ENCODE data around the gene FRAS1. TPM values are rescaled to one million over a fixed set of nuclear protein-coding genes. Genes with fewer than 3 reads are reported as not detected.
"Not testable (repeated sequence)": the region's sequence is repeated elsewhere in the genome, so short reads cannot be mapped to it uniquely, and the experiment has no call there.

FRAS1 gene
- total and polyA plus RNA-seq, 12 donors = 0.20 to 2.3 (median 0.84) TPM

DNA sequence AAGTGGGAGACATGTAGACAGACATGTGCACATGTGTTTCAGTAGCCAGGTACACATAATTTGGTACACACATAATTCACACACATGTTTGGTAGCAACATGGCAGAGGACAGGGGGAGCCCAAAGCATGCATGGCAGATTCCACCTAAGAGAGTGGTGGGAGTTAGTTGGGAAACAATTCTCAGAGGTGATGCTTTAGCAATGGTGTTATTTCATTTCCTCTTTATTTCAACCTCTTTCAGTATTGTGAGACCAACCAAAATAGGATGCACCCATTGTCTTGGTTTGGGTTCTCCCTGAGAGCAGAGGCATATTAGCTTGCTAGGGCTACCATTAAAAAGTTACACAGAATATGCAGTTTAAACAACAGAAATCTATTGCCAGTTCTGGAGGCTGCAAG is 402.2 kb downstream of the FRAS1 start:
- no peaks in the 10 kb centered on the region for H3K4me1 ChIP-seq (replicated peaks in 1 of 2)
- H3K36me3 ChIP-seq (replicated peaks in 1 of 2) = no peaks in the 10 kb centered on the region
- H3K4me3 ChIP-seq = no peak overlapping the region
- H3K27ac ChIP-seq = no peak overlapping the region
- no peaks in the 10 kb centered on the region for H3K27me3 ChIP-seq
- TF ChIP-seq, protein P1, sequence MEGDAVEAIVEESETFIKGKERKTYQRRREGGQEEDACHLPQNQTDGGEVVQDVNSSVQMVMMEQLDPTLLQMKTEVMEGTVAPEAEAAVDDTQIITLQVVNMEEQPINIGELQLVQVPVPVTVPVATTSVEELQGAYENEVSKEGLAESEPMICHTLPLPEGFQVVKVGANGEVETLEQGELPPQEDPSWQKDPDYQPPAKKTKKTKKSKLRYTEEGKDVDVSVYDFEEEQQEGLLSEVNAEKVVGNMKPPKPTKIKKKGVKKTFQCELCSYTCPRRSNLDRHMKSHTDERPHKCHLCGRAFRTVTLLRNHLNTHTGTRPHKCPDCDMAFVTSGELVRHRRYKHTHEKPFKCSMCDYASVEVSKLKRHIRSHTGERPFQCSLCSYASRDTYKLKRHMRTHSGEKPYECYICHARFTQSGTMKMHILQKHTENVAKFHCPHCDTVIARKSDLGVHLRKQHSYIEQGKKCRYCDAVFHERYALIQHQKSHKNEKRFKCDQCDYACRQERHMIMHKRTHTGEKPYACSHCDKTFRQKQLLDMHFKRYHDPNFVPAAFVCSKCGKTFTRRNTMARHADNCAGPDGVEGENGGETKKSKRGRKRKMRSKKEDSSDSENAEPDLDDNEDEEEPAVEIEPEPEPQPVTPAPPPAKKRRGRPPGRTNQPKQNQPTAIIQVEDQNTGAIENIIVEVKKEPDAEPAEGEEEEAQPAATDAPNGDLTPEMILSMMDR (IDR thresholded peaks at IDR 0.05) = no peak
- TF ChIP-seq POLR2A (IDR thresholded peaks at IDR 0.05) = no peak
- DNase-seq = no peak
- intact Hi-C loops (cut with DNase I) = no loop called here
- H3K9me3 ChIP-seq (replicated peaks in 1 of 3) = no peaks in the 10 kb centered on the region

DNA sequence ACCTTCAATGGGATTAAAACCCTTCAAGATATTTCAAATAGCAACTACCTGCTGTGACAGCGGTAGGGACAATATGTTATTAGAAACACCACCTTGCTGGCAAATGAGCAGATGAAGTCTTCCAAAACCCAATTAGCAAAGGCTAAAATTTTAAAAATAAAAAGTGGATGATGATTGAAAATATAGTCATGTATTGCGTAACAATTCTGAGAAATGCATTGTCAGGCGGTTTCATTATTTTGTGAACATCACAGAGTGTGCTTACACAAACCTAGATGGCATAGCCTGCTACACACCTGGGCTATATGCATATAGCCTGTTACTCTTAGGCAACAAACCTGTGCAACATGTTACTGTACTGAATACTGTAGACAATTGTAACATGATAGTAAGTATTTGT is 403.2 kb downstream of the FRAS1 start:
- Histone ChIP-seq H3K9me3 (replicated peaks in 1 of 3) (no peaks in the 10 kb centered on the region), H3K4me1 (replicated peaks in 1 of 2) (no peaks in the 10 kb centered on the region), H3K27me3 (no peaks in the 10 kb centered on the region), H3K36me3 (replicated peaks in 1 of 2) (no peaks in the 10 kb centered on the region), H3K27ac (no peak overlapping the region), H3K4me3 (no peak overlapping the region)
- DNase-seq = no peak
- WGBS, 4 donors = 88 to 94% (median 93%) methylated on average over 3 of the region's 3 CpGs
- TF ChIP-seq POLR2A (IDR thresholded peaks at IDR 0.05) = no peak
- TF ChIP-seq, protein P1 (IDR thresholded peaks at IDR 0.05) = no peak
- intact Hi-C loops (cut with DNase I) = no loop called here

DNA sequence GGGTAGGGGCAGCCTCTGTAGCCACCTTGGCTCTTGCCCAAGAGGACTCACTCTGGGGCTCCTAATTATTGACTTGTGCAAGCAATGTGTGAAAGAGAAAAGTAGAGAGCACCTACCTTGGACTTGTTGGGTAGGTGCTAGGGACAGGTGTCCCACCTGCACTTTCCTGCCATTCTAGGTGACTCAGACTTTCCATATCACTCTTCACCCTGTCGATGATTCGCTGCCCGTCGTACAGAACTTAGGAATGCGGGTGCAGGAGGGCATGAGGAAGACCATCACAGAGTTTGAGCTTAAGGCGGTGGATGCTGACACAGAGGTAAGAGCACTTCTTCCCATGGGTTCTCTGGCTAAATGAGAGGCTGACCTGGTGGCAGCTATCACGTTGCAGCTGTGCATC is 407.1 kb downstream of the FRAS1 start:
- WGBS, 4 donors = 76 to 85% (median 81%) methylated on average over 7 of the region's 7 CpGs
- Histone ChIP-seq H3K36me3 (replicated peaks in 1 of 2) (no peaks in the 10 kb centered on the region), H3K4me1 (replicated peaks in 1 of 2) (no peaks in the 10 kb centered on the region), H3K27ac (no peak overlapping the region), H3K9me3 (replicated peaks in 1 of 3) (no peaks in the 10 kb centered on the region), H3K4me3 (no peak overlapping the region), H3K27me3 (no peaks in the 10 kb centered on the region)
- DNase-seq = no peak
- no peak for TF ChIP-seq POLR2A (IDR thresholded peaks at IDR 0.05)
- TF ChIP-seq, protein P1 (IDR thresholded peaks at IDR 0.05) = no peak
- intact Hi-C loops (cut with DNase I) = no loop called here

DNA sequence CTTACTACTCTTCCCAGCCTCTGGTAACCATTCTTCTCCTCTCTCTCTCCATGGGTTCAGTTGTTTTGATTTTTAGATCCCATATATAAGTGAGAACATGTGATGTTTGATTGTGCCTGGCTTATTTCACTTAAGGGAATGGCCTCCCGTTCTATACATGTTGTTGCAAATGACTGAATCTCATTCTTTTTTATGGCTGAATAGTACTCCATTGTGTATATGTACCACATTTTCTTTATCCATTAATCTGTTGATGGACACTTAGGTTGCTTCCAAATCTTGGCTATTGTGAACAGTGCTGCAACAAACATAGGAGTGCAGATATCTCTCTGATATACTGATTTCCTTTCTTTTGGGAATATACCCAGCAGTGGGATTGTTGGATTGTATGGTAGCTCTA is 410.1 kb downstream of the FRAS1 start:
- WGBS, 4 donors = 0 to 83% (median 44%) methylated on average over 1 of the region's 1 CpG

DNA sequence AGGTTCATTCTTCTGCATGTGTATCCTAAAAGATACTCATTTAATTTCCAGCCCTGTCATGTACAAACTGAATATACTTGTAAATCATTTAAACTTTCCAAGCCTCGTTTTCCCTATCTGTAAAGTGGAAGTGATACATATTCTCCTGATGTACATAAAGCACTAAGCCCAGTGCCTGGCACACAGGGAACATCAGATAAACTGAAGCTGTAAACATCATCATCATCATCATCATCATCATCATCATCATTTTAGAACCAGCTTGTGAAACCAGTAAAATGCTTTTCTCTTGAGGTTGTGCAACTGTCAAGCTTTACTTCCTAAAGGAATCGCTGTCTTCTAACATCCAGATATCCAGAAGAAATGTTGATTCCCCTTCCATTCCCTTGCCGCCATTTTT is 411.1 kb downstream of the FRAS1 start:
- no peak for TF ChIP-seq POLR2A (IDR thresholded peaks at IDR 0.05)
- TF ChIP-seq, protein P1 (IDR thresholded peaks at IDR 0.05) = no peak

More for the DNA sequence above, 410.1 kb downstream of the FRAS1 start:
- intact Hi-C loops (cut with DNase I); H3K36me3 ChIP-seq (replicated peaks in 1 of 2); H3K27me3 ChIP-seq; H3K27ac ChIP-seq; H3K9me3 ChIP-seq (replicated peaks in 1 of 3); H3K4me3 ChIP-seq; DNase-seq; H3K4me1 ChIP-seq (replicated peaks in 1 of 2): not testable (repeated sequence)

More for the DNA sequence above, 411.1 kb downstream of the FRAS1 start:
- H3K27ac ChIP-seq = no peak overlapping the region
- H3K27me3 ChIP-seq = no peaks in the 10 kb centered on the region
- no peaks in the 10 kb centered on the region for H3K4me1 ChIP-seq (replicated peaks in 1 of 2)
- DNase-seq = no peak
- no peak overlapping the region for H3K4me3 ChIP-seq
- intact Hi-C loops (cut with DNase I) = no loop called here
- 63 to 71% (median 69%) methylated on average over 3 of the region's 3 CpGs for WGBS, 4 donors
- H3K36me3 ChIP-seq (replicated peaks in 1 of 2) = no peaks in the 10 kb centered on the region
- no peaks in the 10 kb centered on the region for H3K9me3 ChIP-seq (replicated peaks in 1 of 3)
